HG03432 (cell line): Measurements from ENCODE around the gene ALG12.

Source experiments
- ATAC-seq: cut with Tn5 transposase; IDR thresholded peaks from one replicate; pipeline ENCODE4 v1.9.1; 2021; ENCODE audit warnings: mild to moderate bottlenecking, moderate library complexity; ENCODE audit not compliant: unreplicated experiment

ALG12 gene

DNA sequence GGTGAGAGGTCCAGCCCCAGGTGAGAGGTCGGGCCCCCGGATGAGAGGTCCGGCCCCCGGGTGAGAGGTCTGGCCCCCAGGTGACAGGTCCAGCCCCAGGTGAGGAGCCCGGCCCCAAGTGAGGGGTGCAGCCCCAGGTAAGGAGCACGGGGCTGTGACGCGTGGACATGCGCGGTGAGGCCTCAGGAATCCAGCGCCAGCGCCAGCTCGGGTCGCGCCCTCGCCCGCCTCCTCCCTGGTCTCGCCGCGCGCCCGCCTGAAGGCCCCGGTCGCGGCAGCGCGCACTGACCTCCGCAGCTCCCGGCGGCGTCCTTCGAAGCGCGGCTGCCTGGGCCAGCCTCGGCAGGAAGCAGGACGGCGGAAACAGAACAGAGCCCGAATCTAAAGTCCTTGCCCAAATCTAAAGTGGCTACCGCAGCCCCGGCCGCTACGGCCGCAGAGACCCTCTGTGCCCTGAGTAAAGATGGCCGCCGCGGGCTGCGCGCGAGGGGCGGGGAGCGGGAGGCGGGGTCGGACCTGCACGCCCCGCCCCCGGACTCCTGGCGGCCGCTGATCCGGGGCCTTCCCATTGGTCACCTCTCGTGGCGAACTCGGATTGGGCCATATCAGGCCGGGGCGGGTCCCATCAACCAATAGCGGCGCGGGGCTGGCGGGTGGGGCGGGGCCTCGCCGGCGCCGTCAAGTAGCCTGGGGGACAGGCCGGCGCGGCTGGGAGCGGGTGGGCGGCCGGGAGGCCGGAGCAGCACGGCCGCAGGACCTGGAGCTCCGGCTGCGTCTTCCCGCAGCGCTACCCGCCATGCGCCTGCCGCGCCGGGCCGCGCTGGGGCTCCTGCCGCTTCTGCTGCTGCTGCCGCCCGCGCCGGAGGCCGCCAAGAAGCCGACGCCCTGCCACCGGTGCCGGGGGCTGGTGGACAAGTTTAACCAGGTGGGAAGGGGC lies at the start of gene ALG12, which contains the start of gene CRELD2:
TSS of gene ALG12 (minus strand) at position 465 of the 937 bp plus-strand sequence. CDS start 4,673 bp downstream, outside the sequence.
TSS of gene CRELD2 (plus strand) at position 661 of the 937 bp plus-strand sequence. CDS start at position 797, 136 bp downstream.
- peak; percentile 87 for ATAC-seq

DNA sequence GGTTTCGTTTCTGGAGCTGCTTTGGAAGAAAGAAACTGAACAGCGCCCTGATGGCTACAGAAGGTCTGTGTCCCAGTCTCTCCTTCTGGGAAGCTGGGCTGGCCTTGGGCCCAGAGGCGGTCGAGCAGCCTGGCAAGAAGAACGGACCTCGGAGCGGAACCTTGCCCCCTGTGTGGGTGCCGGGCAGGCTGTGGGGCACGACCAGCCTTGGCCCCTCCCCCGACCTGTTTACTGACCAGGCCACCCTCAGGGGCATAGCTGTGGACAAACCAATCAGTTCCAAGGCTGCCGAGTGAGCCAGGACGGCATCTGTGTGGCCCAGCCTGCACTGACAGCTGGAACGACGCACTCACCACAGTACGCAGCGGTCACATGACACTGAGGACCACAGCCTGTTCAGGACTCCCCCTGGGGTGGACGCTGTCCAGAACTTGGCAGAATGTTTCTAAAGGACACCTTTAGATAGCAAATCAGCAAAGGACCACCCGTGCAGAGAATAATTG lies 49.5 kb upstream of the ALG12 start:
- ATAC-seq, result no peak

DNA sequence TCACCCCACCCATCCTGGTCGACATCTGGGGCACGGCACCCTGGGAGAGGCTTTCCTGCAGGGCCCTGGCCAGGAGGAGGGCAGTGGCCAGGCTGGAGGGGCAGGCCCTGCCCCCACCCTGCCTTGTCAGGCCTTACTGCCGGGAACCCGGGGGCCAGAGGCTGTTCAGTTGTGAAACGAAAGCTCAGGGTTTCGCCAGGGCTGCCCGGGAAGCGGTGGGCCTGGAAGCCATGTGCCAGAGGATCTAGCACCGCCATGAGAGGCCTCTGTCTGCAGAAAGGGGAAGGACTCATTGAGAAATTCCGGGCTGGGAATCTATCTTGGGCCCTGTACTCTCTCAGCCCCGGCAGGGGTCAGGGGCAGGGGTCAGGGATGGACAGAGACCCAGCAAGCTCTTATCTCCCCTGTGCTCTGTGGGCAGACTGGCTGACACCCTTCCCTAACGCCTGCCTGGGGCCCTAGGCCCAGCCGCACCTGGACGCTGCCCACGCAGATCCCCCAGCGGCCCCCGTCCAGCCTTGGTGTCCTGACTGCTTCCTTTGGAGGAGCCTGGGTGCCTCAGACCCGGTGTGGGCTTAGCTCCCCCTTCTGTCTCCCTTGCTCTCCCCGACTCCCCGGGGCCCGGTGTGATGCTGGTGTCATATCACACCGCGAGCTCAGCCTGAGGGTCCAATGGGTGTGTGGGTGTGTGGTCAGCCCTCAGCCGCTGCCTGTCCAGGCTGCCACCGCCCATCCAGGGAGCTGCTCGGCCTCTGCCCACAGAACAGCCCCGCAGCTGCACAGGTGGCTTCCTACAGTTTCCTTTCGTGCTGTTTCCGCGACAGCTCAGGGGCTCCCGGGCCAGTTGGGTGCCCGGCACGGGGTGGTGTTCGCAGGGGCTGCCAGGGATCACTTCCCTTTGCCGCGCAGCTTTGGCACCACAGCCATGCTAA lies 48.8 kb upstream of the ALG12 start:
- ATAC-seq, result no peak

DNA sequence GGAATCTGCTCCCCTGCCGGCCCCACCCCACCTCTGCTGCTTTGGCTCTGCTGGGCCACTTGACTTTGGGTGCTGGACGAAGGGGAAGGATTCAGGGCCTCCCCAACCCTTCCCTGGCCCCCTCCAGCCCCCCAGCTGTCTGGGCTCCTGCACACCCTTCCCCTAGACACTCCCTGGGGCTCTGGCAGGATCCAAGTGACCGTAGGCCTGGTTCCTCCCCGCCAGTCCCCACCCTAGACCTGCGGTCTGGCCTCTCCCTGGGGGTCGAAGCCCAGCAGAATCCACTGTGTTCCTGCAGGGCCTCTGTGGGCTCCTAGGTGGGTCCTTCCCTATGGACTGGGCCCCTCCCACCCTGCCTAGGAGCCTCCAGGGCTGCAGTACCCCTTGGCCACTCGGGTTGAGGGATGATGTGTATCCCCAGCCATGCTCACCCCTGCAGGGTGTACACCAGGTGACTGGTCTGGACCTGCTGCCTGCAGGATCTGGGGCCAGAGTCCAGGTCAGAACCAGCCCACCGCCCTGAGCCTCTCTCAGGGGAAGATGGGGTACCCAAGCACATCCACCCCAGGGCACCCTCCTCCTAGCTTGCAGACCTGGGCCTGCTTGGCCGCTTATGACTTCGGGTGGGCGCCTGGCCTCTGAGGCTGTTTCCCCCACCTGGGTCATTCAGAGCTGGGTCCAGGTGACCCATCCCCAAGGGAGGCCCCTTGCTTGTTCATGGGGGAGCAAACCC lies 48.0 kb upstream of the ALG12 start:
- ATAC-seq, result no peak

DNA sequence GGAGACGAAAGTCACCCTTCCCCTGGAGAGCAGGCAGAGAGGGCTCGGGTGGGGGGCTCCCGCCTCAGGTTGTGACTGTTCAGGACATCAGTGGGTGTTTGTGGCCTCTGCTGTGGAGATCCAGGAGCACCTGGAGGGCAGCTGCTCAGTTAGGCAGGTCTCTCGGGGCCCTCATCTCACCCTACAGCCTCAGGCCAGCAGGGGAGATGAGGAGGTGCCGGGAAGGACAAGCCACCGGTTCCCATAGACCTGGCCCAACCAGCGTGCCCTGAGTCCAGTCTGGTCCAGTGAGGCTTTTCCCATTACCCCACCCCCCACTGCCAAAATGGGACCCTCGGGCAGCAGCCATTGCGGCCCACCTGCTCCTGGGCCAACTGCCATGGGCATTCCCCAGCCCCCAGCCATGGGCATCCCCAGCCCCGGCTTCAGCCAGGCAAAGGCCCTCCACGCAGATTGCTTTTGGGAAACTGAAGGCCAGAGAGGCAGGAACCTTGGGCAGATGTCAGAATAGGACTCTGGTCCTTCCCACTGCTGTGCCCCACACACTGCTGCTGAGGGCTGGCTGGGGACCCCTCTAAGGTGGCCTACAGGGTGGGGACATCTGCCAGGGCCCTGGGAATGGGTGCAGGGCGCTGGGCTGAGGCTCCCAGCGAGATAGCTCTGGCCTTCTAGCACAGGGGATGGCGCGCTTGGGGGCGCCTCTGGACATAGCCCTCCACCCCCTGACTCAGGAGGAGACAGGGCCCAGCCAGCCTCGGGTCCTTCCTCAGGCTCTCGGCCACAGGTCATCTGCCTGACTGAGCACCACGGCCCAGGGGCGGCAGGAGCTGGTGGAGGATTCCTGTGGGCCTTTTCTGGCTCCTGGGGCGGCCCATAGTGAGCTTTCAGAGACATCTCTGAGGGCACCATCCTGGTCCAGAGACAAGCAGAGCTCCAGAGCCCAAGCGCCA lies 47.1 kb upstream of the ALG12 start:
- no peak for ATAC-seq

DNA sequence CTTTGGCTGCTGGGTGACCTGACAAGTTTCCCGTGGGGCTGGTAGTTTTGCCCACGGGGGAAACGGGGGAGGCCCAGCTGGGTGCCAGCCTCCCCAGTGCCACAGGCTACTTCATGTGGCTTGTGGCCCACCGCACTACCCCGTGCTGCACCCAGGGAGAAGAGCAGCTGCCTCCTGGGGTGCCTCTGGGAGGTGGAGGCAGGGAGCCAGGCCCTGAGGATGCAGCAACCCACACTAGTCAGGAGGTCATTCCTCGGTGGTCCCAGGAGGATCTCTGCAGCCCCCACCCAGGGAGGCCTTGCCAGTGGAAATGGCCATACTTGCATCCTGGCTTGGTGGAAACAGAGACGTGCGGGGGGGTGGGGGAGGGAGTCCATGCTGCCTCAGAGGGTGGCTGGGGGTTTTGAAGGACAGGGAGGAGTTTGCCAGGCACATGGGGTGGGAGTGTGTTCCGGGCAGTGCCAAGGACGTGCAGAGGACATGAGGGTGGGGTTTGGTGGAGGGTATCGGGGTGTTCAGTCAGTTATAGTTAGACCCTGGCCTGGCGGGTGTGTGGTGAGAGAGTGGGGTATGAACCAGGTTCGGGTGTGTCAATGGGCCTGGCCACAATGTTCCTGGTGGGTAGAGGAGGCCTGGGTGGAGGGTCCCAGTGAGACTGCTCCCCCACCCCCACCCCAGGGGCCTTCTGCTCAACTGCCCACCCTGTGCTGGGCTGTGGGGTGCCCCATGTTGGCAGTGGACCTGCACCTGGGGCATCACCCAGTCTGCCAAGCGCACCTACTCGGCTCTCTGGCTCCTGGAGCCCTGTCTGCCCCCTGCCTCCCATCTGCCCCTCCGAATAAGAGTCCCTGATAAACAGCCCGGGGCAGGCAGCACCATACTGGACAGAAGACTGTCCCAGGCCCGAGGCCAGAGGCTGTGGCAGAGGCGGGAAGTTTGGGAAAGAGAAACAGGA lies 46.2 kb upstream of the ALG12 start:
- ATAC-seq, result no peak

DNA sequence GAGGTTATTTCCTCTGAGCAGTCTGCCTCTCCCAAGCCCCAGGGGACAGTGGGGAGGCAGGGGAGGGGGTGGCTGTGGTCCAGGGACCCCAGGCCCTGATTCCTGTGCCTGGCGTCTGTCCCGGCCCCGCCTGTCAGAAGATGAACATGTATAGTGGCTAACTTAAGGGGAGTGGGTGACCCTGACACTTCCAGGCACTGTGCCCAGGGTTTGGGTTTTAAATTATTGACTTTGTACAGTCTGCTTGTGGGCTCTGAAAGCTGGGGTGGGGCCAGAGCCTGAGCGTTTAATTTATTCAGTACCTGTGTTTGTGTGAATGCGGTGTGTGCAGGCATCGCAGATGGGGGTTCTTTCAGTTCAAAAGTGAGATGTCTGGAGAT lies 45.4 kb upstream of the ALG12 start:
- ATAC-seq, result no peak

DNA sequence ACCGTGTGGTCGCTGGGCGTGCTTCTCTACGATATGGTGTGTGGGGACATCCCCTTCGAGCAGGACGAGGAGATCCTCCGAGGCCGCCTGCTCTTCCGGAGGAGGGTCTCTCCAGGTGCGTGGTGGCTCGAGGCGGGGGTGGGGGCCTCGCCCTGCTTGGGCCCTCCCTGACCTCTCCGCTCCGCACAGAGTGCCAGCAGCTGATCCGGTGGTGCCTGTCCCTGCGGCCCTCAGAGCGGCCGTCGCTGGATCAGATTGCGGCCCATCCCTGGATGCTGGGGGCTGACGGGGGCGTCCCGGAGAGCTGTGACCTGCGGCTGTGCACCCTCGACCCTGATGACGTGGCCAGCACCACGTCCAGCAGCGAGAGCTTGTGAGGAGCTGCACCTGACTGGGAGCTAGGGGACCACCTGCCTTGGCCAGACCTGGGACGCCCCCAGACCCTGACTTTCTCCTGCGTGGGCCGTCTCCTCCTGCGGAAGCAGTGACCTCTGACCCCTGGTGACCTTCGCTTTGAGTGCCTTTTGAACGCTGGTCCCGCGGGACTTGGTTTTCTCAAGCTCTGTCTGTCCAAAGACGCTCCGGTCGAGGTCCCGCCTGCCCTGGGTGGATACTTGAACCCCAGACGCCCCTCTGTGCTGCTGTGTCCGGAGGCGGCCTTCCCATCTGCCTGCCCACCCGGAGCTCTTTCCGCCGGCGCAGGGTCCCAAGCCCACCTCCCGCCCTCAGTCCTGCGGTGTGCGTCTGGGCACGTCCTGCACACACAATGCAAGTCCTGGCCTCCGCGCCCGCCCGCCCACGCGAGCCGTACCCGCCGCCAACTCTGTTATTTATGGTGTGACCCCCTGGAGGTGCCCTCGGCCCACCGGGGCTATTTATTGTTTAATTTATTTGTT lies 44.8 kb upstream of the ALG12 start:
- ATAC-seq, result no peak

DNA sequence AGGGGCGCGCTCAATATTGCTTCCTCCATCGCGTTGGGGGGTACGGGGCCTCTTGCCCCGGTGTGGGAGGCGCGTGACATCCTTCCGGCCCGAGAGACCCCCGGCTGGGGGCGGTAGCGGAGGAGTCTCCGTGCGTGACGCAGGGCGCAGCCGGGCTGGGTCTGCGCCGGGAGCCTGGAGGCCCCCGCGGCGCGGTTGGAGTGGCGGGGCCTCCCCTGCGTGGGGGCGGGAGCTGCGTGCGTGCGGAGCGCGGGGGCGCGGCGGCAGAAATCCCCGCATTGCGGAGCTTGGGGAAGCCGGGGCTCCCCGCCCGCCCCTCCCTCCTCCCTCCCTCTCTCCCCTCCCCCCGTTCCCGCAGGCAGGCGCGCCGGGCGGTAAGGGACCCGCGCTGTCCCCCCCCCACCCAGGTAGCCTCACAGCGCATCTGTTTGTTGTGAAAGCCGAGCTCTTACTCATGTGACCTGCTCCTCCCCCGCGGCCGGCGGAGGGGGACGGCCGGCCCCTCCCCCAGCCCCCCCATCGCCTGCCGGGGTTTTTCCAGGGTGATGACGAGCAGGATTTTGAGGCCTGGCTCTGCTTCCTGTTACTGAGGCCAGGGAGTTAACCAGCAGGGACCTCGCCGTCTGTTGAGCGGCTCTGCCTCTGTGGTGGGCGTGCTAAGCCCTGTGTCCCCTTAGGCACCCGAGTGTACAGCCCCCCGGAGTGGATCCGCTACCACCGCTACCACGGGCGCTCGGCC lies 43.9 kb upstream of the ALG12 start:
- ATAC-seq, result peak; percentile 14

DNA sequence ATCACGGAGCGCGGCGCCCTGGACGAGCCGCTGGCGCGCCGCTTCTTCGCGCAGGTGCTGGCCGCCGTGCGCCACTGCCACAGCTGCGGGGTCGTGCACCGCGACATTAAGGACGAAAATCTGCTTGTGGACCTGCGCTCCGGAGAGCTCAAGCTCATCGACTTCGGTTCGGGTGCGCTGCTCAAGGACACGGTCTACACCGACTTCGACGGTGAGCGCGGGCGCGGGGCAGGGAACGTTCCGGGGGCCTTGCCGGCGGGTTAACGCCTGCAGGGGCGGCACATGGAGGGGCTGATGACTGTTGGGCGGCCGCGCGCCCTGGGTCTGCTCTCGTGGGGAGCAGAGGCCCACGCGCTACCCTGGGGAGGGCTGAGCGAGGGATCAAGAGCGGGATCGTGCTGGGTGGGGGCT lies 43.4 kb upstream of the ALG12 start:
- ATAC-seq, result no peak

DNA sequence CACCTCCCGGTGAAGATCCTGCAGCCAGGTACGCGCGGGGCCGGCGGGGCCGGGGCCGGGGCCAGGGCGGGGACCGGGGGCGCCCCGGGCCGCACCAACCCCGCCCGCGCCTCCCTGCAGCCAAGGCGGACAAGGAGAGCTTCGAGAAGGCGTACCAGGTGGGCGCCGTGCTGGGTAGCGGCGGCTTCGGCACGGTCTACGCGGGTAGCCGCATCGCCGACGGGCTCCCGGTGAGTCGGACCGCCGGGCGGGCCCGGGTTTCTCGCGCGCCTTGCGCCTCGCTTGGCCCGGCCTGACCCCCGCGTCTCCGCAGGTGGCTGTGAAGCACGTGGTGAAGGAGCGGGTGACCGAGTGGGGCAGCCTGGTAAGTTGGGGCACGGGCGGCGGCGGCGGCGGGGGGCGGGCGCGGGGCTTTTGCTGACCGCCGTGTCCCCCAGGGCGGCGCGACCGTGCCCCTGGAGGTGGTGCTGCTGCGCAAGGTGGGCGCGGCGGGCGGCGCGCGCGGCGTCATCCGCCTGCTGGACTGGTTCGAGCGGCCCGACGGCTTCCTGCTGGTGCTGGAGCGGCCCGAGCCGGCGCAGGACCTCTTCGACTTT lies 42.9 kb upstream of the ALG12 start:
- ATAC-seq, result peak; percentile 2

DNA sequence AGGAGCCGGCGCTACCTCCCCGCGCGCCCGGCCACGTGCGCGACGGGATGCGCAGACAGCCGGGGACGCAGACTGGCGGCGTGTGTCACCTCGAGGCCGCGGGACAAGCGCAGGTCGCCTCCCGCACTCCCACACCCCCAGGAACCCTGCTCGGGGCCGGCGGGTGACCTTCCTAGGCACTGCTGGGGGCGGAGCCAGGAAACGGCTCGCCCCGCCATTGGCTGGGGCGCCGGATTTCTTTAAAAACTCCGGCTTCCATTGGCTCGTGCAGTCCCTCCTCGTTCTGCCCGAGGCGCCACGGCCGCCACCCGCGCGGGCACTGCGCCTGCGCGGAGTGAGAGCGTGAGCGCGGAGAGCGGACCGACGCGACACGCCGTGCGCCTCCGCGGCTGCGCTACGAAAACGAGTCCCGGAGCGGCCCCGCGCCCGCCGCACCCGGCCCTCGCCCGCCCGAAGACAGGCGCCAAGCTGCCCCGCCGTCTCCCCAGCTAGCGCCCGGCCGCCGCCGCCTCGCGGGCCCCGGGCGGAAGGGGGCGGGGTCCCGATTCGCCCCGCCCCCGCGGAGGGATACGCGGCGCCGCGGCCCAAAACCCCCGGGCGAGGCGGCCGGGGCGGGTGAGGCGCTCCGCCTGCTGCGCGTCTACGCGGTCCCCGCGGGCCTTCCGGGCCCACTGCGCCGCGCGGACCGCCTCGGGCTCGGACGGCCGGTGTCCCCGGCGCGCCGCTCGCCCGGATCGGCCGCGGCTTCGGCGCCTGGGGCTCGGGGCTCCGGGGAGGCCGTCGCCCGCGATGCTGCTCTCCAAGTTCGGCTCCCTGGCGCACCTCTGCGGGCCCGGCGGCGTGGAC lies 42.1 kb upstream of the ALG12 start, which contains the start of gene PIM3:
TSS of gene PIM3 (plus strand) at position 614 of the 846 bp plus-strand sequence. CDS start at position 790, 176 bp downstream.
- peak; percentile 54 for ATAC-seq

DNA sequence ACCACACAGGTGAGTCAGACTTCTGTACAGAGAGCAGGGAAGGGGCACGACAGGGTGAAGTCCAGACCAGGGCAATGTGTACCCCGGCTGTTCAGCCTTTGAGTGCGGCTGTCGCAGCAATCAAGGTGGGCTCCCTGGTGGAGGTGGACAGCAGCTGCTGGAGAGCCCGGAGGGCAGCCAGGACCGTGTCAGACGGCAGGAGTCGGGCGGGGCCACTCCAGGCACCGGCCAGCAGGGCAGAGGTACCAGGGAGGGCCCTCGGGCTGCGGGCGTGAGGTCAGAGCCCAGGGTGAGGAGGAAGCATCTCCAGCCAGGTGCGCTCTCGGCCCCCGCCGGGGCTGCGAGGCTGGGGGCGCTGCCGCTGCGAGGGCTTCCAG lies 41.5 kb upstream of the ALG12 start:
- ATAC-seq, result no peak

DNA sequence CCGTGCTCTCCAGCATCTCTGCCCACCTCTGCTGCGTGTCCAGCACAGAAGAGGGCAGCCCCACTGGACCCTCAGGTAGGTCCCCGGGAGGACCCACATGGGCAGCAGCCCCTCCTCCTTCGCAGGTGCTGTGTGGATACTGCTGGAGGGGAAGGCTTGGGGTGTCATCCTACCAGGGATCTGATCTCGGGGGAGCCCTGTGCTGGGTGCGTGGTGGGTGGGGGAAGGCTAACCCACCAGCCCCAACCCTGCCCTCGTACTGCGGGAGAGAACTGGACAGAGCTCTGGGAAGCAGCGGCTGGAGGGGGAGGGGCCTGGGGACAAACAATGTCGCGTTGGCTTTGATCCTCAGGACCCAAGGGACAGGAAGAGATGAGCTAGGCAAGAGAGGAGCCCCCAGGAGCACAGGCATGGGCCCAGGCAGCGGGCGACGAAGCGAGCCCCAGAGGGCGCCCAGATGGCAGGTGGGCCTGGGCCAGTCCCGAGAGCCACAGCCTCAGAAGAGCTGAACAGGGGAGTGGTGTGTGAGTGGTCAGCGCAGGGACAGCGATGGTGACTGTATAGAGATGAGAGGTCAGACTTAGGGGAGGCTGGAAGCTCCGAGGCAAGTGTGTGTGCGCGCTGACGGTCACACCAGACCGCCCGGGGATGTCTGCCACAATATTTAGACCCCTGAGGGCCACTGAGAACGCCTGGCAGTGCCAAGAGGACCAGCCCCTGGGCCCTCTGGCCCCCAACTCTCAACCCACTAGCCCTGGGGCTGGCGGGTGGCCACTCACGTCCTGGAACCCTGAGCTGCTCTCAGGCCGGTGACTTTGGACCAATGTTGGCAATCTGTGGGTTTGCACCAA lies 40.9 kb upstream of the ALG12 start:
- no peak for ATAC-seq
